Kidney epithelial cell (primary cell): ENCODE data around the gene B4GALNT3. TPM values are rescaled to one million over a fixed set of nuclear protein-coding genes. Genes with fewer than 3 reads are reported as not detected.

Source experiments
- DNase-seq: peaks from one replicate; pipeline ENCODE4 v3.0.0-alpha.2; 2010; ENCODE audit warnings: low read depth
- H3K27me3 ChIP-seq: 2 replicates; pipeline ENCODE4 v1.6.0; 2011; ENCODE audit warnings: low read length; ENCODE audit not compliant: control insufficient read depth, insufficient read depth
- H3K36me3 ChIP-seq: 2 replicates; pipeline ENCODE4 v1.5.1; 2011; ENCODE audit warnings: low read length; ENCODE audit not compliant: control insufficient read depth, insufficient read depth
- H3K4me3 ChIP-seq: 2 replicates; pipeline ENCODE4 v1.5.1; 2011; ENCODE audit warnings: low read depth, mild to moderate bottlenecking, control low read depth, low read length
- CTCF ChIP-seq: IDR thresholded peaks from 2 replicates; pipeline ENCODE4 v1.5.1; 2011; ENCODE audit warnings: mild to moderate bottlenecking, moderate library complexity, low read length, control low read depth, inconsistent platforms; ENCODE audit not compliant: insufficient read depth, poor library complexity, severe bottlenecking
- total RNA-seq: library from RNA; depleted of rRNA; stranded (reverse); fragments of >200 nt; gene quantifications from 2 replicates; pipeline ENCODE4 v1.2.3, GENCODE V29; 2015

Gene B4GALNT3
- total RNA-seq, 1 donor from 2014 or later, result 6.8 TPM

GRCh38 chr12:591167-592023 is 131.7 kb downstream of the B4GALNT3 start:
- DNase-seq, result no peak
- H3K27me3 ChIP-seq, result no peaks in the 10 kb centered on the region
- H3K36me3 ChIP-seq, result no peaks in the 10 kb centered on the region
- no peak for TF ChIP-seq CTCF
- no peak overlapping the region for H3K4me3 ChIP-seq

- no peaks in the 10 kb centered on the region for H3K36me3 ChIP-seq
- DNase-seq, result no peak
- H3K27me3 ChIP-seq, result no peaks in the 10 kb centered on the region
- no peak for TF ChIP-seq CTCF
- H3K4me3 ChIP-seq, result no peak overlapping the region
Measured at GRCh38 chr12:592024-592505, 132.3 kb downstream of the B4GALNT3 start.

GRCh38 chr12:593396-594270 is 133.9 kb downstream of the B4GALNT3 start:
- TF ChIP-seq CTCF, result no peak
- Histone ChIP-seq H3K36me3 (no peaks in the 10 kb centered on the region), H3K27me3 (no peaks in the 10 kb centered on the region), H3K4me3 (no peak overlapping the region)
- no peak for DNase-seq

- TF ChIP-seq CTCF, result peak; percentile 8
- no peak overlapping the region for H3K4me3 ChIP-seq
- no peaks in the 10 kb centered on the region for H3K36me3 ChIP-seq
- H3K27me3 ChIP-seq, result no peaks in the 10 kb centered on the region
- no peak for DNase-seq
Measured at GRCh38 chr12:597926-598568, 138.3 kb downstream of the B4GALNT3 start.

GRCh38 chr12:599756-600155 is 140.0 kb downstream of the B4GALNT3 start:
- no peak for DNase-seq
- no peak for TF ChIP-seq CTCF
- Histone ChIP-seq H3K4me3 (no peak overlapping the region), H3K36me3 (no peaks in the 10 kb centered on the region), H3K27me3 (no peaks in the 10 kb centered on the region)
